Cardiac muscle cell (in vitro differentiated cells and primary cell): ENCODE data around the gene GCK. TPM values are rescaled to one million over a fixed set of nuclear protein-coding genes. Genes with fewer than 3 reads are reported as not detected.

Experiments
- DNase-seq, 2 donors: peaks; one replicate each; pipeline versions ENCODE4 v3.0.0 to v3.0.0-alpha.2; 2010 to 2017; ENCODE audit warnings: low read depth in 1 of 2, low spot score in 1 of 2
- H3K27ac ChIP-seq: fragments of 200-600 bp; sonication (generic); 2 replicates; pipeline ENCODE4 v1.5.1; 2016
- H3K27me3 ChIP-seq: fragments of 200-600 bp; sonication (generic); 2 replicates; pipeline ENCODE4 v1.6.0; 2016; ENCODE audit warnings: control low read depth
- H3K36me3 ChIP-seq: fragments of 200-600 bp; sonication (generic); 2 replicates; pipeline ENCODE4 v1.5.1; 2016; ENCODE audit warnings: control low read depth
- H3K4me1 ChIP-seq: fragments of 200-600 bp; sonication (generic); 2 replicates; pipeline ENCODE4 v1.8.1; 2017; ENCODE audit warnings: low read depth, mild to moderate bottlenecking, mixed run types
- H3K4me3 ChIP-seq: fragments of 200-600 bp; sonication (generic); 2 replicates; pipeline ENCODE4 v1.5.1; 2016; ENCODE audit warnings: mild to moderate bottlenecking
- H3K9me3 ChIP-seq: fragments of 200-600 bp; sonication (generic); 2 replicates; pipeline ENCODE4 v1.5.1; 2017; ENCODE audit warnings: low read depth, mild to moderate bottlenecking, control low read depth
- CTCF ChIP-seq: IDR thresholded peaks from 2 replicates; pipeline ENCODE4 v1.5.1; 2012; ENCODE audit warnings: low read depth, mild to moderate bottlenecking, low read length
- polyA plus RNA-seq: library from polyadenylated mRNA; unstranded; fragments of >200 nt; fragmentation: Nextera tagmentation; extraction: Ambion mirVana; gene quantifications from 2 replicates; pipeline ENCODE4 v1.2.1, GENCODE V29; 2016
- total RNA-seq: library from RNA; depleted of rRNA; stranded (reverse); fragments of >200 nt; gene quantifications from 2 replicates; pipeline ENCODE4 v1.2.3, GENCODE V29; 2016

Gene GCK
- total and polyA plus RNA-seq, 2 experiments from 2014 or later: 26.7 to 46.4 TPM

- no peaks in the 10 kb centered on the region for H3K27me3 ChIP-seq
- DNase-seq: no peak
- H3K9me3 ChIP-seq: no peaks in the 10 kb centered on the region
- H3K27ac ChIP-seq: no peak overlapping the region
- no peaks in the 10 kb centered on the region for H3K4me1 ChIP-seq
- H3K36me3 ChIP-seq: peaks cover 31% of the 10 kb centered on the region
- TF ChIP-seq CTCF: no peak
- H3K4me3 ChIP-seq: no peak overlapping the region
Observed at GRCh38 chr7:44116789-44117666, 72.2 kb downstream of the GCK start.

- no peaks in the 10 kb centered on the region for H3K4me1 ChIP-seq
- H3K4me3 ChIP-seq: no peak overlapping the region
- peak overlapping the region; percentile 34 for H3K27ac ChIP-seq
- no peak for TF ChIP-seq CTCF
- DNase-seq: no peak
- H3K27me3 ChIP-seq: no peaks in the 10 kb centered on the region
- no peaks in the 10 kb centered on the region for H3K9me3 ChIP-seq
- H3K36me3 ChIP-seq: peaks cover 30% of the 10 kb centered on the region
Observed at GRCh38 chr7:44116087-44116788, 73.0 kb downstream of the GCK start.

GRCh38 chr7:44114586-44115310 is 74.5 kb downstream of the GCK start:
- H3K27ac ChIP-seq: peak overlapping the region; percentile 34
- DNase-seq: no peak
- no peaks in the 10 kb centered on the region for H3K9me3 ChIP-seq
- H3K36me3 ChIP-seq: peaks cover 32% of the 10 kb centered on the region
- H3K4me3 ChIP-seq: no peak overlapping the region
- TF ChIP-seq CTCF: no peak
- H3K27me3 ChIP-seq: no peaks in the 10 kb centered on the region
- no peaks in the 10 kb centered on the region for H3K4me1 ChIP-seq

- Histone ChIP-seq H3K4me1 (no peaks in the 10 kb centered on the region), H3K4me3 (no peak overlapping the region), H3K27ac (no peak overlapping the region), H3K27me3 (no peaks in the 10 kb centered on the region), H3K9me3 (no peaks in the 10 kb centered on the region), H3K36me3 (peaks cover 34% of the 10 kb centered on the region)
- TF ChIP-seq CTCF: no peak
- no peak for DNase-seq
Observed at GRCh38 chr7:44113764-44114354, 75.4 kb downstream of the GCK start.
